SK-N-SH treated with all-trans-retinoic acid at 6 μM for 48 hours (cell line): ENCODE data around the gene IL26.

Source experiments
- ARNTL ChIP-seq: fragments of 450-650 bp; formaldehyde crosslinking; IDR thresholded peaks from 2 replicates; pipeline ENCODE4 v1.5.0; 2020; ENCODE audit warnings: low read depth, mild to moderate bottlenecking, moderate library complexity, borderline replicate concordance
- ISL1 ChIP-seq: fragments of 250-450 bp; sonication (Bioruptor Pico); IDR thresholded peaks from 2 replicates; pipeline ENCODE4 v2.1.2; 2022; ENCODE audit warnings: mild to moderate bottlenecking, moderate library complexity
- PATZ1 ChIP-seq: fragments of 250-450 bp; sonication (Bioruptor Pico); IDR thresholded peaks from 2 replicates; pipeline ENCODE4 v1.8.0; 2020; ENCODE audit warnings: mild to moderate bottlenecking, moderate library complexity, borderline replicate concordance
- POU6F1 ChIP-seq: fragments of 250-450 bp; sonication (Bioruptor Pico); IDR thresholded peaks from 2 replicates; pipeline ENCODE4 v1.8.0; 2021; ENCODE audit warnings: low read depth, mild to moderate bottlenecking, moderate library complexity, borderline replicate concordance
- PPARA ChIP-seq: fragments of 250-450 bp; sonication (Bioruptor Pico); IDR thresholded peaks from 2 replicates; pipeline ENCODE4 v1.5.0; 2020; ENCODE audit warnings: mild to moderate bottlenecking, borderline replicate concordance
- RARB ChIP-seq: fragments of 250-450 bp; sonication (Bioruptor Pico); IDR thresholded peaks from 2 replicates; pipeline ENCODE4 v1.8.0; 2021; ENCODE audit warnings: mild to moderate bottlenecking, moderate library complexity
- TOX ChIP-seq: fragments of 250-450 bp; sonication (Bioruptor Pico); IDR thresholded peaks from 2 replicates; pipeline ENCODE4 v1.8.0; 2021; ENCODE audit warnings: mild to moderate bottlenecking, moderate library complexity, borderline replicate concordance
- TSHZ2 ChIP-seq: fragments of 250-450 bp; sonication (Bioruptor Pico); IDR thresholded peaks from 2 replicates; pipeline ENCODE4 v1.5.0; 2020; ENCODE audit warnings: mild to moderate bottlenecking, moderate library complexity
- ZC3H10 ChIP-seq: fragments of 250-450 bp; sonication (Bioruptor Pico); IDR thresholded peaks from 2 replicates; pipeline ENCODE4 v1.5.1; 2021; ENCODE audit warnings: mild to moderate bottlenecking, moderate library complexity
- ZFP3 ChIP-seq: fragments of 250-450 bp; sonication (Bioruptor Pico); IDR thresholded peaks from 2 replicates; pipeline ENCODE4 v1.5.0; 2020; ENCODE audit warnings: mild to moderate bottlenecking, moderate library complexity
- ZNF70 ChIP-seq: fragments of 450-650 bp; formaldehyde crosslinking; IDR thresholded peaks from 2 replicates; pipeline ENCODE4 v1.5.0; 2020; ENCODE audit warnings: mild to moderate bottlenecking, moderate library complexity
- ZNF8 ChIP-seq: fragments of 450-650 bp; formaldehyde crosslinking; IDR thresholded peaks from 2 replicates; pipeline ENCODE4 v1.5.0; 2020; ENCODE audit warnings: mild to moderate bottlenecking, moderate library complexity

- TF ChIP-seq RARB (CRISPR knock-in tag) = no peak
- no peak for TF ChIP-seq PATZ1 (CRISPR knock-in tag)
- no peak for TF ChIP-seq TOX (CRISPR knock-in tag)
- TF ChIP-seq ZFP3 (CRISPR knock-in tag) = no peak
- no peak for TF ChIP-seq ARNTL (CRISPR knock-in tag)
- no peak for TF ChIP-seq ZNF8 (CRISPR knock-in tag)
- no peak for TF ChIP-seq ISL1 (CRISPR knock-in tag)
- TF ChIP-seq TSHZ2 (CRISPR knock-in tag) = no peak
- no peak for TF ChIP-seq ZNF70
- no peak for TF ChIP-seq PPARA (CRISPR knock-in tag)
- no peak for TF ChIP-seq POU6F1 (CRISPR knock-in tag)
- TF ChIP-seq ZC3H10 (CRISPR knock-in tag) = no peak
Observed at GRCh38 chr12:68240079-68240478, 14.5 kb upstream of the IL26 start.
